ENCODE results near the gene RPL14.
"Not testable (repeated sequence)": the region's sequence is repeated elsewhere in the genome, so short reads cannot be mapped to it uniquely, and the experiment has no call there.

Gene RPL14

GRCh38 chr3:40456940-40457823 is at the start of gene RPL14:
RPL14 (plus strand) TSS chr3:40457339; CDS start chr3:40457472, 133 bp downstream.
- peak; percentile 90 for DNase-seq (ENCODE audit: low read depth)

- no peak for DNase-seq (ENCODE audit: low read depth)
These were observed 49.5 kb upstream of the RPL14 start for GRCh38 chr3:40407611-40408010.

GRCh38 chr3:40414270-40414669 is 42.9 kb upstream of the RPL14 start:
- DNase-seq (ENCODE audit: low read depth): no peak

- DNase-seq (ENCODE audit: low read depth): no peak
These were observed 39.1 kb upstream of the RPL14 start for GRCh38 chr3:40417845-40418543.

DNA sequence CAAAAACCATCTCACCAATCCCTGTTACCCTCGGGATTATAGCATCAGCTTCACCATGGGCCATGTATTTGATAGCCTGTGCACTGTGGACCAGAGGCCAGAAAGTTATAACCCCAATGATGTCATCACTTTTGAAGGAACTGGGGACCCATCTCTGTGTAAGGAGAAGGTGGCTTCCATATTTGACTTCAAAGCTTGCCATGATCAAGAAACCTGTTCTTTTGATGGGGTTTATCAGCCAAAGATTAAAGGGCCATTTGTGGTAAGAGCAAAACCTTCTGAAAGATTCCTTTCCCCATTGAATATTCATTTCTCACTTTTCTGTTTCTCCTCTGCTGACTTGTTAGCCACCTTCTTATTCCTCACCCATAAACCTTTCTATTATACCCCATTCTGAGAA is 34.3 kb upstream of the RPL14 start:
- DNase-seq (ENCODE audit: low read depth): no peak

DNA sequence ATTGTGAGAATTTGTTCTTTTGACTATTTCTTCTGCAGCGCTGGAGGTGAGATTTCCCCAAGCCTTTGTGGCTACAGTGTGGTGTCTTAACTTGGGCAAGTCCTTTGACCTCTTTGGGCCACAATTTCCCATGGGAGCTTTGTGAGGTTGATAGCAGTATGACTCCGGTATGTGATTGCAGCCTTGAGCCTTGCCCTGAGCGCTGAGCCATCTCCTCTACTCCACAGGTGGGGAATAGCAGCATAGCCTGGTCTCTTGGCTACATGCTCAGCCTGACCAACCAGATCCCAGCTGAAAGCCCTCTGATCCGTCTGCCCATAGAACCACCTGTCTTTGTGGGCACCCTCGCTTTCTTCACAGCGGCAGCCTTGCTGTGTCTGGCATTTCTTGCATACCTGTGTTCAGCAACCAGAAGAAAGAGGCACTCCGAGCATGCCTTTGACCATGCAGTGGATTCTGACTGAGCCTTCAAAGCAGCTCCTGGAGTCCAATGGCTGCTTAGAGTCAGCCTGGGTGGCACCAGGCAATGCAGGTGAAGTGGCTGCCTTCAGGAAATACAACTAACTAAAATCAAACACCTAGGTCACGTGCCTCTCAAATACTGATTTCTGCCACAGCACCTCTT is 30.0 kb upstream of the RPL14 start:
- no peak for DNase-seq (ENCODE audit: low read depth)

- no peak for DNase-seq (ENCODE audit: low read depth)
These were observed 24.3 kb upstream of the RPL14 start for GRCh38 chr3:40432793-40433192.

- DNase-seq (ENCODE audit: low read depth): no peak
These were observed 19.2 kb upstream of the RPL14 start for GRCh38 chr3:40437889-40438288.

DNA sequence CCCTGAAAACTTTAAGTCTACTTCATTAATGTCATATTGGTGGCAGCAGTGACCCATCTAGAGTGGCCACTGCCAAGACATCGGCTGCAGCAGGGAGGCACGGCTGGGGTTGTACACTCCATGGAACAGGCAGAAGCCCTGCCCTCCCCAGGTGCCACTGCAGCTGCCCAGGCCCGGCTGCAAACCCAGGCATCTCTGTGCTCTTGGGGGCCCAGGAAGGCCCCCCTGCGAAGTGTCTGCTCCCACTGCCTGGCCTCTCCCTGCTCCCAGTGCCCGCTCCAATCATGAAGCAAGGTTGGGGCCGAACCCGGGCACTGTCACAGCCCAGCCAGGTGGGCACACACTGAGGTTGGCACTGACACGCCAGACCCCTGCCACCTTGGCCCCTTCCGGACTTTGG is 12.1 kb upstream of the RPL14 start:
- DNase-seq (ENCODE audit: low read depth): no peak

GRCh38 chr3:40445880-40446279 is 11.3 kb upstream of the RPL14 start:
- no peak for DNase-seq (ENCODE audit: low read depth)

DNA sequence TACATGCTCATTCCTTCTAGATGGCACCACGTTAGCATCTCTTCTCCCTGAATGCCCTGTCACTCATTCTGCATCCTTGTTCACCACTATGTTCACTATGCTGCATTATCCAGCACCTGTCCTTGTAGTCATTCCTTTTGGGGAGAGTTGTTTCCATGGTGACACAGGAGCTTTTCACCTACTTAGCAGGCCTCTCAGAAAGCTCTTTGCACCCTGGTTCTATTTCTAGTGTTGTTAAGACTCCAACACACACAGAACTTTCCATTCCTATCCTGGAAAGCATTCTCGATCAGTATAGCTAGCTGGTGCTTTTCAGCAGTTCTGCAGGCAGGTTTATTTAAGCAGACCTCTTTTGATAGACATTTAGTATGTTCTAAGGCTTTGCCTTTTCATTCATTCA is 6.7 kb upstream of the RPL14 start:
- DNase-seq (ENCODE audit: low read depth): no peak

DNA sequence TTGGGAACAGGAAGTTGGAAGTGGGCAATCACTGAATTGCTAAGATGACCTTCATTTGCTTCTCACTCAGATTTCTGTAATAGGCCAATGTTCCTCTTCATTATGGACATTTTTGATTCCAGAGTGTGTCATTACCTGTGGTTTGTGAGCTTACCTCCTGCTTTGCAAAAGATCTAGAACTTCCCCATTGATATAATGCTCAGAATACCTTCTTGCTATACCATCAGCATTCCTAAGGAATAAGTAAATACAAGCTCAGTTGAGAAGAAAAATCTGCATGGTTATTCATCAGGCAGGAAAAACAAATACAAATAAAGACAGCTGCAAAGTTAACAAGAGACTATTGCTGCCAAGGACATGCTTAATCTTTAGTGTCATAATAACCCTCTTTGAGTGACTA is 5.6 kb upstream of the RPL14 start:
- no peak for DNase-seq (ENCODE audit: low read depth)

DNA sequence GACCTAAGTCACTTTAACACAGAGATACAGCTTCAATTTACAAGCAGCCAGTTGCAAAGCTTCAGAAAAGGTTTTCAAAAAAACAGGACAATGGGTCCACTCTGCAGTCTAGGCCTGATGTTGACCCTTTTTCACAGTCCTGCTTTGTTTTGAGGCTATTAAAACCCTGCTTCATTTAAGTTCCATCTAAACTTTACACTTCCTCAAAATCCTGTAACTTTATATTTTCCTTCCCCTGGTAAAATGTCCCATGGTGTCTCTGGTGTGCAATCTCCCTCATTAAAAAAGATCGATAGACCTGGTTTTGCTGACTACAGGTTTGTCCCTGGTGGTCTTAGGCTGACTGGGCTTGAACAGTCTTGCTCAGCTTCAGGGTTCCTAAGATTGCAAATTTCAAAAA is 5.1 kb upstream of the RPL14 start:
- DNase-seq (ENCODE audit: low read depth): no peak

- DNase-seq (ENCODE audit: low read depth): no peak
These were observed 4.6 kb upstream of the RPL14 start for GRCh38 chr3:40452562-40452875.

DNA sequence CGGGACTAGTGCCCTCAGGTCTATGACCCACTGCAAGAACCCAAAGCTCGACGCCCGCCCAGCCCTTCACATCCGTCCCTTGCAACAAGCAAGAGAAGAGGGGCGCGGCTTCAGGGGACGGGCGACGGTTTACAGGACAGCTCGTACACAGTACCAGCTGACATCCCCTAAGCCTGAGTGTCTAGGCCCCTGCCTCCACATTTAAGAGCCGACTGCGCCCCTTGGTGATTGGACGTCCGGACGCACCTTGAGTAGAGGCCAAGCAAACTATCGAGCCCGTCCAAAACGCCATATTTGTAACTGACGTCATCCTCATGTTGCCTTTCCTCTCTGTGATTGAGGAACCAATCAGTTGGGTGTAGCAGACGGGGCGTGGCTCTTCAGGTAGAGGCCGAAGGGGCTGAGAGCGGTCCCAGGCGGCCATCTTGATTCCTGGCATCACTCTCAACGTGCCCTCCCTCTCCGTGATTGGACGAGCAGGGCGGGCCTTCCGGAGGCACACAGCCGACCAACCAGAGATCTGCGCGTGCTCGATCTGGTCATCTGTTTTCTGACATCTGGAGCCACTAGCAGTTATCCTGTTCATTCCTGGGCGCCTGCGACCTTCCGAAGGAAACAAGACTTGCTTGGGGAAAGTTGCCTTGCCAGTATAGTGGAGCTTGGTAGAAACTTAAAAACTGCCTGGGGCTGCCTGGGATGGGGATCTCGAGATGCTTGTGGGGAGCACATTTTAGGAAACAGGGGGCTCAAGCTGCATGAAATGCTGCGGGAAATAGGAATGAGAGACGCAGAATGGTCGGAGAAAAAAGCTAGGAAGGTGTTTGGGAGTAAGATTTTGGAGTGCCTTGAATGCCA is 4.0 kb upstream of the RPL14 start:
- DNase-seq (ENCODE audit: low read depth): peak; percentile 85

DNA sequence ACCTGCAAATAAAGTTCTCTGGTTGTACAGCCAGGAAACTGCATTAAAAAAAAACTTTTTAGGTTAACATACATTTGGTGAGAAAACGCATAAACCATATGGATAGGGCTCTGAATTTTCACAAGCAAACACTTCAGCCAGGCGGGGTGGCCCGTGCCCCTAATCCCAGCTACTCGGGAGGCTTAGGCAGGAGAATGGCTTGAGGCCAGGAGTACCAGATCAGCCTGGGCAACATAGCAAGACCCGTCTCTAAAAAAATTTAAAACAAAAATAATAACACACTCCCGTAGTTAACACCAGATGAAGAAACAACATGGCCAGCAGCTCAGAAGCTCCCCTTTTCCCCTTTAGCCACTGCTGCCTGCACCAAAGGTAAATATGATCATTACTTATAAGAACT is 3.2 kb upstream of the RPL14 start:
- no peak for DNase-seq (ENCODE audit: low read depth)

GRCh38 chr3:40455328-40455727 is 1.8 kb upstream of the RPL14 start:
- DNase-seq (ENCODE audit: low read depth): no peak

DNA sequence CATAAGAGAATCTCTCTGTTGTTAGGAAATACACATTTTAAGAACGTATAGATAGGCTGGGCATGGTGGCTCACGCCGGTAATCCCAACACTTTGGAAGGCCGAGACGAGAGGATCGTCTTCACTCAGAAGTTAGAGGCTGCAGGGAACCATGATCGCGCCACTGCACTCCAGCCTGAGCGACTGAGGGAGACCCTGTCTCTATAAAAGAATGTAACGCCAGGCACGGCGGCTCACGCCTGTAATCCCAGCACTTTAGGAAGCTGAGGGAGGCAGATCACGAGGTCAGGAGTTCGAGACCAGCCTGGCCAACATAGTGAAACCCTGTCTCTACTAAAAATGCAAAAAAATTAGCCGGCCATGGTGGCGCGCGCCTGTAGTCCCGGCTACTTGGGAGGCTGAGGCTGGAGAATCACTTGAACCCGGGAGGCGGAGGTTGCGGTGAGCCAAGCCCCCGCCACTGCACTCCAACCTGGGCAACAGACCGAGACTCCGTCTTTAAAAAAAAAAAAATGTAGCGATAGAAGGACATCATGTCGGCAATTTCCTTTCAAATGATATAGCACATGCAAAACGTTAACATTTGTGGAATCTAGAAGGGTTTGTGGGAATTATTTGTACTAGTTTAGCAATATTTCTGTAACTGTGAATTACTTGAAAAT is 730 bp upstream of the RPL14 start:
- no peak for DNase-seq (ENCODE audit: low read depth)

DNA sequence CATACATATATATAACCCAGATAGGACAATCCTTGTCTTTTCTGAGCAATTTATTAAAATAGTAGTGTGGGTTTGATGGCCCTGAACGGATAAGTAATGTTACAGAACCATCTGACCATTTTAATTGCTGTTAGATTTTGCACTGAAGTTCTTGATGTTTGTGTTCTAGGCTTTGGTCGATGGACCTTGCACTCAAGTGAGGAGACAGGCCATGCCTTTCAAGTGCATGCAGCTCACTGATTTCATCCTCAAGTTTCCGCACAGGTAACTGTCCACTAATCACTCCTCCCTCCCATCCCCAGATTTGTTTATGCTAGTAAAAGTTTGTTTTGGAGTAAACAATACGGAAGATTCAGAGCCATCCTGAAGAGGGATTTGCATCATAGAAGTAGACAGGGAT is 1.3 kb downstream of the RPL14 start:
- no peak for DNase-seq (ENCODE audit: low read depth)

- DNase-seq (ENCODE audit: low read depth): not testable (repeated sequence)
These were observed 3.3 kb downstream of the RPL14 start for GRCh38 chr3:40460481-40460880.

DNA sequence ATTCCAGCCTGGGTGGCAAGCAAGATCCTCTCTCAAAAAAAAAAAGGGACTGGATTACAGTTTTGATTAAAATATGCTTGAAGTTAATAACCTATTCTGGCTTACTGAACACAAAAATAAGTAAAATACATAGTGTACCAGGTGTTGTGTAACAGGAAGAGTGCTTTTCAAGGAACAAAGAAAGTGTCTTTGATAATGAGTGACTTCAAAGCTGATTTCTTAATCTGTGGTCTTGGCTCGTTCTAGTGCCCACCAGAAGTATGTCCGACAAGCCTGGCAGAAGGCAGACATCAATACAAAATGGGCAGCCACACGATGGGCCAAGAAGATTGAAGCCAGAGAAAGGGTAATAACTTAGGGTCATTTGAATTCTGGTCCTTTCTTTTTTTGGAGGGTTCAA is 4.0 kb downstream of the RPL14 start:
- no peak for DNase-seq (ENCODE audit: low read depth)

DNA sequence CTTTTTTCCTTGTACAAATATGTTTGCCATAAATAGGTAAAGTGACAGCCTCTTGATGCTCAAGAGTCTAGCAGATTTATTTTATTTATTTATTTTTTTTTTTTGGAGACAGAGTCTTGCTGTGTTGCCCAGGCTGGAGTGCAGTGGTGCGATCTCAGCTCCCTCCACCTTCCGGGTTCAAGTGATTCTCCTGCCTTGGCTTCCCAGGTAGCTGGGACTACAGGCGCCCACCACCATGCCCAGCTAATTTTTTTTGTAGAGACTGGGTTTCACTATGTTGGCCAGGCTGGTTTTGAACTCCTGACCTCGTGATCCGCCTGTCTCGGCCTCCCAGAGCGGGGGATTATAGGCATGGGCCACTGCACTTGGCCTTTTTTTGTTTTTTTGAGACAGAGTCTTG is 5.7 kb downstream of the RPL14 start:
- DNase-seq (ENCODE audit: low read depth): not testable (repeated sequence)
